Parathyroid adenoma (tissue), 2 donors: ENCODE results near the gene KLHL40.
A peak's percentile ranks its signal among the peaks of the same experiment; 100 is the strongest.

Experiments
- H2AFZ ChIP-seq: fragments of 300-600 bp; sonication (generic); one replicate; pipeline ENCODE4 v1.7.0; 2017; ENCODE audit warnings: antibody characterized with exemption, mild to moderate bottlenecking
- H3K27ac ChIP-seq: fragments of 300-600 bp; sonication (generic); one replicate; pipeline ENCODE4 v1.7.0; 2017
- H3K27me3 ChIP-seq: fragments of 300-600 bp; sonication (generic); one replicate; pipeline ENCODE4 v1.7.0; 2017; ENCODE audit warnings: low read length; ENCODE audit not compliant: control insufficient read depth, insufficient read depth
- H3K36me3 ChIP-seq: fragments of 300-600 bp; sonication (generic); one replicate; pipeline ENCODE4 v1.7.0; 2017; ENCODE audit warnings: low read length; ENCODE audit not compliant: control insufficient read depth, insufficient read depth
- H3K4me1 ChIP-seq: fragments of 300-600 bp; sonication (generic); one replicate; pipeline ENCODE4 v1.7.0; 2017; ENCODE audit warnings: control low read depth
- H3K4me2 ChIP-seq: fragments of 300-600 bp; sonication (generic); one replicate; pipeline ENCODE4 v1.7.0; 2017; ENCODE audit warnings: low read length
- H3K4me3 ChIP-seq: fragments of 300-600 bp; sonication (generic); one replicate; pipeline ENCODE4 v1.7.0; 2017; ENCODE audit warnings: low read depth, low read length
- H3K79me2 ChIP-seq: fragments of 300-600 bp; sonication (generic); one replicate; pipeline ENCODE4 v1.7.0; 2017; ENCODE audit warnings: control low read depth
- H3K9ac ChIP-seq: fragments of 300-600 bp; sonication (generic); one replicate; pipeline ENCODE4 v1.7.0; 2017; ENCODE audit warnings: mild to moderate bottlenecking
- H3K9me3 ChIP-seq: fragments of 300-600 bp; sonication (generic); one replicate; pipeline ENCODE4 v1.7.0; 2017; ENCODE audit warnings: low read length; ENCODE audit not compliant: control insufficient read depth
- TF ChIP-seq, protein P1 (sequence below): fragments of 300-600 bp; sonication (generic); IDR thresholded peaks from one replicate; pipeline ENCODE4 v1.7.0; 2017; ENCODE audit warnings: antibody characterized with exemption, mild to moderate bottlenecking
- donor health status: primary hyperparathyroidism.

KLHL40 gene

DNA sequence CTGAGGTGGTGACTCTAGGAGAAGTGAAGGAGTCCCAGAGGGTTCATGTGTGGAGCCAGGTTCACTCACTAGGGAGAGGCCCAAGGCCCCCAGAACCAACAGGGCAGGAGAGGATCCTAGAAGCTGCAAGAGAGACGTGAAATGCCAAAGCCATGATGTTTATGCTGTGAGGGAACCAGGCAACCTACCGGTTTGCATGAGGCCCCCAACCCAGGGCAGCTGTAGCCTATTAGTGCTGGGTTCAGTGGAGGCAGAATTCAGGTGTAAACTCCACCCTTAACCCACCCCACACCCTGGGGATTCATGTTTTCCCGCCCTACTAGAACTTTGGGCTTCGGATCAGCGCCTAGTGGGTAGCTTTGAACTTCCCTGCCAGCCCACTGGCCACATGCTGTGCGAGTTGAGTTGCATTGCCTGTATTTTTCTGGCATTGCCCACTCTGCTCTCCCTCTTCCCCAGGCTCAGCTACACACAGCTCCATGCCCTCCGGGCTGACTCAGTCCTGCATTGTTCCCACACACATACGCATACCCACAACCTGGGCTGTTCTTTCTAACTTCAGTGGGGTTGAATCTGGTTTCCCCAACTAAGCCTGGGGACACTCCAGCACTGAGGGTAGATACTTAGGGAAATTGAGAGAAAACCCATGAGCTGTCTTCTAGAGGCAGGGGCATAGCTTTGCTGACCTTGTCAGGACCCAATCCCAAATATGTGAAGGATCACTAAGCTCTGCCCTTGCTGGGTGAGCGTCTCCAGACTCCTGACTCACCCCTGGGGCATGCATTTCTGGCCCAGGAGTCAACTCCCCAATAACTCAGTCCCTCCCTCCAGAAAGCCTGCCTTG, 33.9 kb upstream of the KLHL40 start:
- H3K79me2 ChIP-seq: peaks cover 9% of the 10 kb centered on the region
- no peaks in the 10 kb centered on the region for H3K9me3 ChIP-seq
- no peaks in the 10 kb centered on the region for H3K36me3 ChIP-seq
- no peak overlapping the region for H3K4me2 ChIP-seq
- no peak overlapping the region for H3K4me3 ChIP-seq
- H3K27ac ChIP-seq: no peak overlapping the region
- TF ChIP-seq, protein P1, sequence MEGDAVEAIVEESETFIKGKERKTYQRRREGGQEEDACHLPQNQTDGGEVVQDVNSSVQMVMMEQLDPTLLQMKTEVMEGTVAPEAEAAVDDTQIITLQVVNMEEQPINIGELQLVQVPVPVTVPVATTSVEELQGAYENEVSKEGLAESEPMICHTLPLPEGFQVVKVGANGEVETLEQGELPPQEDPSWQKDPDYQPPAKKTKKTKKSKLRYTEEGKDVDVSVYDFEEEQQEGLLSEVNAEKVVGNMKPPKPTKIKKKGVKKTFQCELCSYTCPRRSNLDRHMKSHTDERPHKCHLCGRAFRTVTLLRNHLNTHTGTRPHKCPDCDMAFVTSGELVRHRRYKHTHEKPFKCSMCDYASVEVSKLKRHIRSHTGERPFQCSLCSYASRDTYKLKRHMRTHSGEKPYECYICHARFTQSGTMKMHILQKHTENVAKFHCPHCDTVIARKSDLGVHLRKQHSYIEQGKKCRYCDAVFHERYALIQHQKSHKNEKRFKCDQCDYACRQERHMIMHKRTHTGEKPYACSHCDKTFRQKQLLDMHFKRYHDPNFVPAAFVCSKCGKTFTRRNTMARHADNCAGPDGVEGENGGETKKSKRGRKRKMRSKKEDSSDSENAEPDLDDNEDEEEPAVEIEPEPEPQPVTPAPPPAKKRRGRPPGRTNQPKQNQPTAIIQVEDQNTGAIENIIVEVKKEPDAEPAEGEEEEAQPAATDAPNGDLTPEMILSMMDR: no peak
- peaks cover 25% of the 10 kb centered on the region for H3K4me1 ChIP-seq
- no peak overlapping the region for H2AFZ ChIP-seq
- H3K9ac ChIP-seq: no peak overlapping the region
- H3K27me3 ChIP-seq: no peaks in the 10 kb centered on the region

DNA sequence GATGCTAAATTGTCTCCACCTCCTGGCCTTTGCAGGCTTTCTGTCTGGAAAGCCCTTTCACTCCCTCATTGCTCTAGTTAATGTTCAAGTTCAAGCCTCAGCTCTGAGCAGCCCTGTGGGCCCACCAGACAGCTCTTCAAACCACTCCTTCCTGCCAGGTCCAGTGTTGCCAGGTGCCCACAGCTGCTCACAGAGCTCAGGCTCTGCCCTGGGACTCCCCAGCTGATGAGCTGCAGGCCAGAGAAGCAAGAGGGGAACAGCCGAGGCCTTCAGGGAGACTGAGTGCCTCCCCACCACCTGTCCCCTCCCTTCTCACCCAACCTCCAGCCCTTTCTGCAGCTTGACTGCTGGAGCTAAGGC, 33.1 kb upstream of the KLHL40 start:
- Histone ChIP-seq H3K79me2 (peaks cover 9% of the 10 kb centered on the region), H2AFZ (no peak overlapping the region), H3K36me3 (no peaks in the 10 kb centered on the region), H3K9me3 (no peaks in the 10 kb centered on the region), H3K27me3 (no peaks in the 10 kb centered on the region), H3K4me2 (no peak overlapping the region), H3K9ac (no peak overlapping the region), H3K4me1 (peaks cover 25% of the 10 kb centered on the region), H3K27ac (no peak overlapping the region), H3K4me3 (no peak overlapping the region)
- TF ChIP-seq, protein P1: no peak

DNA sequence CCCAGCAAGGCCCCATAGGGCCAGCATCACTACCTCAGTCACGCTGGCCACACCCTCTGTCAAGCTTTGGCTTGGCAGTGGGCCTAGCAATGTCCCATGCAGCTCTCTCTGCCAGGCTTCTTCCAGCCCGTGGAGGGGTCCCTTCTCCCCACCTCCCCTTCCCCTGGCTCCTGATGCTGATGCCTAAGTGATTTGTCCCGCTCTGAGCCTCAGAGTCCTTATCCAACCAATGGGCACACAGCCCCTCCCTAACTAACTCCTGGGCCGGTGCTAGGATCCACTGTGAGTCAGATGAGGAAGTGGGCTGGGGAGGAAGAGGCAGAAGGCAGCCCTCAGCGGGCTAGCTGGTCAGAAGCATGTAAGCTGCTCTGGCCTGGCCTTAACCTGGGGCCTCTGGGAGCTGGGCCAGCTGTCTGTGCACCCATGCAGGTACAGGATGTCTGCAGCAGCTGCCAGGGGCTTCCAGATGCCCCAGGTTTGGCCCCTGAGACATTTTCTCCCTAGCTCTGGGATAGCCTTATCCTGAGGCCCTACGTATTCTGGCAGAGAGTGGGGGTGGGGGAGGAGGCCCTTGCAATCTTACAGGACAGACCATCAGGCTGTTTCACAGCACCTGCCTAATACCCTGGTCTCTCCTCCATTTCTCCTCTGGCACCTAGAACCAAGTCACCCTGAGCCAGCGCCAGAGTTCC, 32.6 kb upstream of the KLHL40 start:
- Histone ChIP-seq H3K36me3 (no peaks in the 10 kb centered on the region), H3K4me3 (peak overlapping the region; percentile 65), H3K79me2 (peaks cover 9% of the 10 kb centered on the region), H2AFZ (peak overlapping the region; percentile 16), H3K27me3 (no peaks in the 10 kb centered on the region), H3K9ac (no peak overlapping the region), H3K9me3 (no peaks in the 10 kb centered on the region), H3K4me1 (peaks cover 25% of the 10 kb centered on the region), H3K27ac (peak overlapping the region; percentile 2), H3K4me2 (peak overlapping the region; percentile 91)
- TF ChIP-seq, protein P1: no peak

DNA sequence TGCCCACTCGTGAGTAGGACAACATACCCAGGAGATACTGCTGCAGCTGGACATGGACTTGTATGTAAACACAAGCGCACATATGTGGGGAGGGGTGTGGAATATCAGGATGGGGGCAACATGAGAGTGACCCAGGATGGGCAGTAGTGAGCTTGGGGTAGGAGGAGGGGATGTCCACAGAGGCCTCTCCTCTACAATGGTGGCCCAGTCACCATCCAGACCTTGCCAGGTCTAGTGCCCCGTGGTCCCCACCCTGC, 32.1 kb upstream of the KLHL40 start:
- H3K36me3 ChIP-seq: no peaks in the 10 kb centered on the region
- H3K9me3 ChIP-seq: no peaks in the 10 kb centered on the region
- H3K4me3 ChIP-seq: peak overlapping the region; percentile 65
- H3K27me3 ChIP-seq: no peaks in the 10 kb centered on the region
- peak overlapping the region; percentile 81 for H2AFZ ChIP-seq
- H3K4me1 ChIP-seq: peaks cover 25% of the 10 kb centered on the region
- H3K4me2 ChIP-seq: peak overlapping the region; percentile 91
- H3K9ac ChIP-seq: peak overlapping the region; percentile 14
- H3K79me2 ChIP-seq: peaks cover 9% of the 10 kb centered on the region
- TF ChIP-seq, protein P1: no peak
- peak overlapping the region; percentile 53 for H3K27ac ChIP-seq
